Fibroblast of lung (primary cell): ENCODE data around the gene HTT-AS. TPM values are rescaled to one million over a fixed set of nuclear protein-coding genes. Genes with fewer than 3 reads are reported as not detected.

Source experiments
- DNase-seq, 2 donors: peaks; one replicate each; pipeline versions ENCODE4 v3.0.0 to v3.0.0-alpha.2; 2010; ENCODE audit warnings: low read depth in 2 of 2
- H2AFZ ChIP-seq: 2 replicates; pipeline ENCODE4 v1.5.1; 2012; ENCODE audit warnings: low read length, control low read depth, inconsistent platforms
- H3K27ac ChIP-seq: 2 replicates; pipeline ENCODE4 v1.5.1; 2011; ENCODE audit warnings: low read length, control low read depth; ENCODE audit not compliant: insufficient read depth
- H3K27me3 ChIP-seq: 2 replicates; pipeline ENCODE4 v1.5.1; 2011; ENCODE audit warnings: mild to moderate bottlenecking, low read length; ENCODE audit not compliant: control insufficient read depth, insufficient read depth
- H3K36me3 ChIP-seq: 2 replicates; pipeline ENCODE4 v1.5.1; 2011; ENCODE audit warnings: low read length; ENCODE audit not compliant: control insufficient read depth, insufficient read depth
- H3K4me1 ChIP-seq: 2 replicates; pipeline ENCODE4 v1.5.1; 2011; ENCODE audit warnings: low read length; ENCODE audit not compliant: control insufficient read depth, insufficient read depth; ENCODE audit errors: extremely low read depth
- H3K4me2 ChIP-seq: 2 replicates; pipeline ENCODE4 v1.5.1; 2011; ENCODE audit warnings: low read length, control low read depth; ENCODE audit not compliant: insufficient read depth; ENCODE audit errors: extremely low read depth
- H3K4me3 ChIP-seq, 4 experiments: fragments of 200-600 bp in 1 of 4; sonication (generic) in 1 of 4; replicated peaks in 1 of 4; 2 replicates each; pipeline ENCODE4 v1.5.1; 2011 to 2016; ENCODE audit warnings: low read length in 4 of 4, low read depth in 3 of 4, mild to moderate bottlenecking in 3 of 4, control low read depth in 2 of 4, inconsistent platforms in 1 of 4, mixed read lengths in 1 of 4; ENCODE audit not compliant: insufficient read depth in 1 of 4; ENCODE audit errors: control extremely low read depth in 1 of 4
- H3K79me2 ChIP-seq: 2 replicates; pipeline ENCODE4 v1.5.1; 2012; ENCODE audit warnings: mild to moderate bottlenecking, low read length, inconsistent platforms; ENCODE audit not compliant: control insufficient read depth, insufficient read depth
- H3K9ac ChIP-seq: 2 replicates; pipeline ENCODE4 v1.5.1; 2011; ENCODE audit warnings: mild to moderate bottlenecking, low read length, control low read depth; ENCODE audit not compliant: insufficient read depth
- H3K9me3 ChIP-seq: 2 replicates; pipeline ENCODE4 v1.5.1; 2012; ENCODE audit warnings: low read depth, low read length; ENCODE audit not compliant: control insufficient read depth, insufficient read depth
- H4K20me1 ChIP-seq: 2 replicates; pipeline ENCODE4 v1.5.1; 2011; ENCODE audit warnings: low read length; ENCODE audit not compliant: control insufficient read depth, insufficient read depth; ENCODE audit errors: extremely low read depth
- EZH2 ChIP-seq: IDR thresholded peaks from 2 replicates; pipeline ENCODE4 v1.5.1; 2012; ENCODE audit warnings: low read length, control low read depth, mild to moderate bottlenecking; ENCODE audit errors: missing control alignments
- polyA plus RNA-seq, 2 donors: library from polyadenylated mRNA; depleted of rRNA in 1 of 2; stranded (reverse) in 1 of 2; unstranded in 1 of 2; fragments of >200 nt; gene quantifications; 2 replicates each; pipeline ENCODE4 v1.2.1, GENCODE V29; 2011 to 2012; ENCODE audit warnings: missing spikeins in 1 of 2
- total RNA-seq: library from RNA; depleted of rRNA; stranded (reverse); fragments of >200 nt; gene quantifications from 2 replicates; pipeline ENCODE4 v1.2.1, GENCODE V29; 2014
- TF ChIP-seq, protein P1 (sequence below), 2 donors: IDR thresholded peaks in 1 of 2; conservative IDR thresholded peaks in 1 of 2; 1 replicate in 1 of 2; 2 replicates in 1 of 2; pipeline ENCODE4 v1.5.1; 2011 to 2012; ENCODE audit warnings: low read length in 2 of 2, control low read depth in 1 of 2, inconsistent platforms in 1 of 2, low read depth in 1 of 2, mild to moderate bottlenecking in 1 of 2

HTT-AS gene
- total and polyA plus RNA-seq, 2 donors (not counting 1 experiment from before 2014, with no cell fraction given) = not detected

DNA sequence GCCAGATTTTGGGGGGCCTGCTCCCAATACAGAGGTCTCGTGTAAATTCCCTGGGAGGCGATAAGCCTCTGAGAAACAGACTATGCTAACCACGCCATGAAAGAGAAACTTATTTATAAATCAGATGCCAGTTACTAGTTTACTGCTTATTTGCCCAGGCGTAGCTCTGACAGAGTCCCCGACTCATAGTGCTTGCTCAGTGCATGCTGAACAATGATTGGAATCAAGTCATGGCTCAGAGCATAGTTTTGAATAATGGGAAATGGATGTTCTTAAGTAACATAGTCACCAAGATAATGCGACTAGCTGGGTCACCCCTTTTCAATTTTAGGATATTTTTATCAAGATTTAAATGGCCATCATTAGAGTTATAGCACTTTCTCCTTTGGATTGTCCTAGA, 40.0 kb upstream of the HTT-AS start:
- Histone ChIP-seq H3K36me3 (peaks cover 14% of the 10 kb centered on the region), H3K27ac (no peak overlapping the region)

DNA sequence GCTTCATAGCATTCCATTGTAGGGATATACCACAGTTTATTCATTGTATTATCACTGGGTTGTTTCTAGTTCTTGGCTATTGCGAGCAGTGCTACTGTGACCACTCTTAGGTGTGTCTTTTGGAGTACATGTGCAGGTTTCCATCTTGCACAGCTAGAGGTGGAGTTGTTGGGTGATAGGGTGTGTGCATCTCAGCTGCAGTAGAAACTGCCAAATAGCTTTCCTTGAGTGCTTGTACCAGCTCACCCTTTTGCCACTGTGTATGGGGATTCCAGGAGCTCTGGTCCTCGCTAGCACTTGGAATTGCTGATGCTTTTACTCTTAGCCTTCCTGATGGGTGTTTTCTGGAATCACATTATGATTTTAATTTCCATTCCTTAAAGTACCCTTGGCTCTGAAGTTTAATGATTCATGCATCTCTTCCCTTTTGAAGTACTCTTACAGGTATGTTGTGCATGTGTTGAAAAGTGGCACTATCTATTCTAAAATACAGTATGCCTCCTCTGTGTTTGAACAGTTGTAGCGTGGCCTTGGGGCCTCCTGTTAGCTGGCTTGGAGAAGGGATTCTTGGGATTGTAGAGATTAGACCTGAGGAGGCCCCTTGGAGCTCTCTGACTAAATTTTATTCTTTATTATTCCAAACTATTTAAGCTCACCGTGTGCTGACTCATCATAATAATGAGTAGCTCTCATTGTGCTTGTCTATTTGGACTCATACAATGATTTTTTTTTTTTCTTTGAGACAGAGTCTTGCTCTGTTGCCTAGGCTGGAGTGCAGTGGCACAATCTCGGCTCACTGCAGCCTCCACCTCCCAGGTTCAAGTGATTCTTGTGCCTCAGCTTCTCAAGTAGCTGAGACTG, 38.5 kb upstream of the HTT-AS start:
- H3K4me1 ChIP-seq = peaks cover 5% of the 10 kb centered on the region
- H3K4me2 ChIP-seq = no peak overlapping the region
- H3K27ac ChIP-seq = no peak overlapping the region

More for the DNA sequence above, 40.0 kb upstream of the HTT-AS start:
- Histone ChIP-seq H3K4me1 (peaks cover 3% of the 10 kb centered on the region), H4K20me1 (no peaks in the 10 kb centered on the region), H2AFZ (no peak overlapping the region), H3K4me3 (no peak overlapping the region), H3K4me2 (no peak overlapping the region), H3K27me3 (no peaks in the 10 kb centered on the region), H3K9me3 (no peaks in the 10 kb centered on the region), H3K9ac (no peak overlapping the region), H3K79me2 (no peaks in the 10 kb centered on the region)
- TF ChIP-seq EZH2 = no peak
- TF ChIP-seq, protein P1, sequence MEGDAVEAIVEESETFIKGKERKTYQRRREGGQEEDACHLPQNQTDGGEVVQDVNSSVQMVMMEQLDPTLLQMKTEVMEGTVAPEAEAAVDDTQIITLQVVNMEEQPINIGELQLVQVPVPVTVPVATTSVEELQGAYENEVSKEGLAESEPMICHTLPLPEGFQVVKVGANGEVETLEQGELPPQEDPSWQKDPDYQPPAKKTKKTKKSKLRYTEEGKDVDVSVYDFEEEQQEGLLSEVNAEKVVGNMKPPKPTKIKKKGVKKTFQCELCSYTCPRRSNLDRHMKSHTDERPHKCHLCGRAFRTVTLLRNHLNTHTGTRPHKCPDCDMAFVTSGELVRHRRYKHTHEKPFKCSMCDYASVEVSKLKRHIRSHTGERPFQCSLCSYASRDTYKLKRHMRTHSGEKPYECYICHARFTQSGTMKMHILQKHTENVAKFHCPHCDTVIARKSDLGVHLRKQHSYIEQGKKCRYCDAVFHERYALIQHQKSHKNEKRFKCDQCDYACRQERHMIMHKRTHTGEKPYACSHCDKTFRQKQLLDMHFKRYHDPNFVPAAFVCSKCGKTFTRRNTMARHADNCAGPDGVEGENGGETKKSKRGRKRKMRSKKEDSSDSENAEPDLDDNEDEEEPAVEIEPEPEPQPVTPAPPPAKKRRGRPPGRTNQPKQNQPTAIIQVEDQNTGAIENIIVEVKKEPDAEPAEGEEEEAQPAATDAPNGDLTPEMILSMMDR (conservative IDR thresholded peaks at IDR 0.05 in 1 of 2, IDR thresholded peaks at IDR 0.05 in 1 of 2; ENCODE audit: low read depth in 1 of 2, low read length in 2 of 2) = no peak
- no peak for DNase-seq

DNA sequence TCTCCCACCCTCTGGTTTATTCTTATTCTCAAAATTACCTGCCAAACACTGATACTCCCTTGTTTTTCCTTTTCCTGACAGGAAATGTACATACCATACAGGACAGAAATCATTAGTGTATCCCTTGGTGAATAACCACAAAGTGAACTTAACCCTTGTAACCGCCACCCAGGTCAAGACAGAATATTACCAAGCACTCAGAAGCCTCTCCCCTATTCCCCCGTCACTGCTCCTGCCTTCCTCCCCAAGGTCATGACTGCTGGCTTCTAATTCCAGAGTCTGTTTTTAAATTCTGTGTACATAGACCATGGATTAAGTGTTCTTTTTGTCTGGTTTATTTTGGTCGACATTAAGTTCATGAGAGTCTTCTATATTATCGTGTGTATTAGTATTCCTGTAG, 37.9 kb upstream of the HTT-AS start:
- H3K27ac ChIP-seq = no peak overlapping the region
- no peak overlapping the region for H3K4me3 ChIP-seq
- H3K9me3 ChIP-seq = no peaks in the 10 kb centered on the region
- no peaks in the 10 kb centered on the region for H4K20me1 ChIP-seq
- H3K4me1 ChIP-seq = peaks cover 10% of the 10 kb centered on the region
- peaks cover 12% of the 10 kb centered on the region for H3K36me3 ChIP-seq
- no peaks in the 10 kb centered on the region for H3K27me3 ChIP-seq
- H3K4me2 ChIP-seq = no peak overlapping the region
- DNase-seq = no peak
- no peak overlapping the region for H2AFZ ChIP-seq
- no peaks in the 10 kb centered on the region for H3K79me2 ChIP-seq
- no peak for TF ChIP-seq EZH2
- TF ChIP-seq, protein P1 (conservative IDR thresholded peaks at IDR 0.05 in 1 of 2, IDR thresholded peaks at IDR 0.05 in 1 of 2; ENCODE audit: low read depth in 1 of 2, low read length in 2 of 2) = no peak
- no peak overlapping the region for H3K9ac ChIP-seq

More for the DNA sequence above, 38.5 kb upstream of the HTT-AS start:
- no peak overlapping the region for H3K9ac ChIP-seq
- no peaks in the 10 kb centered on the region for H4K20me1 ChIP-seq
- H3K36me3 ChIP-seq = peaks cover 14% of the 10 kb centered on the region
- H3K27me3 ChIP-seq = no peaks in the 10 kb centered on the region
- H3K4me3 ChIP-seq = no peak overlapping the region
- DNase-seq = peak in 1 of 2 donors; percentile 53
- no peak for TF ChIP-seq EZH2
- TF ChIP-seq, protein P1 (conservative IDR thresholded peaks at IDR 0.05 in 1 of 2, IDR thresholded peaks at IDR 0.05 in 1 of 2; ENCODE audit: low read depth in 1 of 2, low read length in 2 of 2) = no peak
- no peaks in the 10 kb centered on the region for H3K9me3 ChIP-seq
- no peak overlapping the region for H2AFZ ChIP-seq
- no peaks in the 10 kb centered on the region for H3K79me2 ChIP-seq
